HepG2 (cell line): Measurements from ENCODE around the gene ZIM2. TPM values are rescaled to one million over a fixed set of nuclear protein-coding genes. Genes with fewer than 3 reads are reported as not detected.

Experiments used
- ADNP ChIP-seq: sonication (generic); formaldehyde crosslinking; IDR thresholded peaks from 2 replicates; pipeline ENCODE4 v1.4.0; 2020; ENCODE audit warnings: missing genetic modification reagents
- CREM ChIP-seq, 2 experiments: sonication (generic) in 1 of 2; formaldehyde crosslinking in 1 of 2; IDR thresholded peaks; 2 replicates each; pipeline versions ENCODE4 v1.4.0 to v1.6.1; 2016 to 2020; ENCODE audit warnings: antibody characterized with exemption in 1 of 2, mild to moderate bottlenecking in 1 of 2, missing genetic modification reagents in 1 of 2
- ETV5 ChIP-seq: IDR thresholded peaks from 2 replicates; pipeline ENCODE4 v1.6.1; 2018; ENCODE audit warnings: missing biosample characterization, missing genetic modification reagents, inconsistent platforms, borderline replicate concordance
- GMEB1 ChIP-seq: sonication (generic); formaldehyde crosslinking; IDR thresholded peaks from 2 replicates; pipeline ENCODE4 v1.5.1; 2020; ENCODE audit warnings: missing genetic modification reagents, mild to moderate bottlenecking, borderline replicate concordance
- IRF1 ChIP-seq: sonication (generic); formaldehyde crosslinking; IDR thresholded peaks from 2 replicates; pipeline ENCODE4 v1.4.0; 2020; ENCODE audit warnings: low read depth, mild to moderate bottlenecking, missing genetic modification reagents
- IRF2 ChIP-seq: IDR thresholded peaks from 2 replicates; pipeline ENCODE4 v1.6.1; 2018; ENCODE audit warnings: missing genetic modification reagents, missing compliant biosample characterization
- KDM6A ChIP-seq: IDR thresholded peaks from 2 replicates; pipeline ENCODE4 v1.6.1; 2016; ENCODE audit warnings: low read depth
- LBX2 ChIP-seq: sonication (generic); formaldehyde crosslinking; IDR thresholded peaks from 2 replicates; pipeline ENCODE4 v1.5.0; 2020; ENCODE audit warnings: missing genetic modification reagents, mild to moderate bottlenecking, borderline replicate concordance
- MYC ChIP-seq: sonication (generic); formaldehyde crosslinking; IDR thresholded peaks from 2 replicates; pipeline ENCODE4 v1.9.0; 2021; ENCODE audit warnings: missing genetic modification reagents, borderline replicate concordance
- NFRKB ChIP-seq: fragments of 450-650 bp; IDR thresholded peaks from 2 replicates; pipeline ENCODE4 v1.6.1; 2017
- PCBP2 ChIP-seq: fragments of 200-400 bp; formaldehyde crosslinking; optimal IDR thresholded peaks from 2 replicates; pipeline ENCODE3; 2018; ENCODE audit warnings: low read length, low read depth; ENCODE audit not compliant: poor library complexity, severe bottlenecking
- POLR2AphosphoS2 ChIP-seq: IDR thresholded peaks from 2 replicates; pipeline ENCODE4 v1.6.1; 2011; ENCODE audit warnings: low read depth, low read length, improper control_type of control experiment
- SIN3A ChIP-seq: IDR thresholded peaks from 2 replicates; pipeline ENCODE4 v1.6.1; 2011; ENCODE audit warnings: low read depth, mild to moderate bottlenecking, control low read depth, low read length, borderline replicate concordance
- SIX4 ChIP-seq: sonication (generic); formaldehyde crosslinking; IDR thresholded peaks from 2 replicates; pipeline ENCODE4 v1.4.0; 2020; ENCODE audit warnings: missing genetic modification reagents
- STAG1 ChIP-seq: sonication (generic); formaldehyde crosslinking; IDR thresholded peaks from 2 replicates; pipeline ENCODE4 v1.4.0; 2020; ENCODE audit warnings: missing genetic modification reagents
- SYNCRIP ChIP-seq: fragments of 200-400 bp; formaldehyde crosslinking; IDR thresholded peaks from 2 replicates; pipeline ENCODE4 v1.6.1; 2018; ENCODE audit warnings: mild to moderate bottlenecking, low read depth, low read length; ENCODE audit not compliant: insufficient read depth
- THRA ChIP-seq: sonication (generic); formaldehyde crosslinking; IDR thresholded peaks from 2 replicates; pipeline ENCODE4 v1.4.0; 2020; ENCODE audit warnings: missing genetic modification reagents, borderline replicate concordance
- TMF1 ChIP-seq: sonication (generic); formaldehyde crosslinking; IDR thresholded peaks from 2 replicates; pipeline ENCODE4 v1.8.1; 2022; ENCODE audit warnings: low read depth, missing genetic modification reagents
- ZBTB1 ChIP-seq: sonication (generic); formaldehyde crosslinking; IDR thresholded peaks from 2 replicates; pipeline ENCODE4 v1.4.0; 2020; ENCODE audit warnings: missing genetic modification reagents, borderline replicate concordance
- ZBTB7B ChIP-seq: sonication (generic); formaldehyde crosslinking; IDR thresholded peaks from 2 replicates; pipeline ENCODE4 v1.4.0; 2020; ENCODE audit warnings: missing genetic modification reagents
- ZNF138 ChIP-seq: sonication (generic); formaldehyde crosslinking; IDR thresholded peaks from 2 replicates; pipeline ENCODE4 v1.5.0; 2020; ENCODE audit warnings: mild to moderate bottlenecking, low read depth, missing genetic modification reagents
- ZNF33B ChIP-seq: sonication (generic); formaldehyde crosslinking; IDR thresholded peaks from 2 replicates; pipeline ENCODE4 v1.5.1; 2020; ENCODE audit warnings: mild to moderate bottlenecking, missing genetic modification reagents
- ZNF367 ChIP-seq: sonication (generic); formaldehyde crosslinking; IDR thresholded peaks from 2 replicates; pipeline ENCODE4 v1.4.0; 2020; ENCODE audit warnings: missing genetic modification reagents, borderline replicate concordance
- ZNF496 ChIP-seq: sonication (generic); formaldehyde crosslinking; IDR thresholded peaks from 2 replicates; pipeline ENCODE4 v1.8.1; 2023; ENCODE audit warnings: mild to moderate bottlenecking, moderate library complexity, missing genetic modification reagents; ENCODE audit not compliant: insufficient replicate concordance
- ZNF678 ChIP-seq: sonication (generic); formaldehyde crosslinking; IDR thresholded peaks from 2 replicates; pipeline ENCODE4 v1.4.0; 2020; ENCODE audit warnings: mild to moderate bottlenecking, missing genetic modification reagents
- ZNF691 ChIP-seq: sonication (generic); formaldehyde crosslinking; IDR thresholded peaks from 2 replicates; pipeline ENCODE4 v1.4.0; 2020; ENCODE audit warnings: missing genetic modification reagents, low read depth, mild to moderate bottlenecking, borderline replicate concordance
- ZNF841 ChIP-seq: sonication (generic); formaldehyde crosslinking; IDR thresholded peaks from 2 replicates; pipeline ENCODE4 v1.8.1; 2023; ENCODE audit warnings: missing genetic modification reagents, borderline replicate concordance
- polyA plus RNA-seq, 8 experiments: library from polyadenylated mRNA; depleted of rRNA in 3 of 8; stranded (reverse) in 7 of 8; unstranded in 1 of 8; fragments of >200 nt; fragmentation: Illumina TruSeq in 4 of 8; extraction: Trizol in 4 of 8; gene quantifications; 2 replicates each; pipeline versions ENCODE4 v1.2.1 to v1.2.3, GENCODE V29; 2011 to 2016; ENCODE audit warnings: low read depth in 4 of 8, missing spikeins in 1 of 8, mixed read lengths in 1 of 8; ENCODE audit not compliant: insufficient read depth in 1 of 8
- total RNA-seq, 5 experiments: library from RNA; depleted of rRNA; stranded (reverse); fragments of >200 nt; fragmentation: Illumina TruSeq; extraction: Trizol; gene quantifications; 2 replicates each; pipeline ENCODE4 v1.2.3, GENCODE V29; 2016; ENCODE audit warnings: low read depth in 1 of 5

Gene ZIM2
- total and polyA plus RNA-seq, 2 of the 13 experiments (the other 11 are each of a cell fraction or from before 2014, with no cell fraction given): 7.2 to 10.3 TPM

GRCh38 chr19:56841193-56841543 is 642 bp upstream of the ZIM2 start (continued):
- TF ChIP-seq IRF1 (CRISPR knock-in tag) (no peak), ADNP (CRISPR knock-in tag) (no peak), SIN3A (peak; percentile 53; the same call in 1 of the 2 replicates), ZNF841 (CRISPR knock-in tag) (no peak), SYNCRIP (no peak), LBX2 (CRISPR knock-in tag) (no peak), ZBTB1 (CRISPR knock-in tag) (no peak), IRF2 (no peak), SIX4 (CRISPR knock-in tag) (no peak), THRA (CRISPR knock-in tag) (no peak), TMF1 (CRISPR knock-in tag) (no peak), ZNF691 (no peak), ZNF33B (no peak), POLR2AphosphoS2 (no peak), ZNF678 (CRISPR knock-in tag) (no peak), ZBTB7B (peak; percentile 13; the same call in 1 of the 2 replicates), GMEB1 (CRISPR knock-in tag) (no peak), STAG1 (CRISPR knock-in tag) (peak; percentile 14; the same call in 1 of the 2 replicates), ZNF138 (no peak), ETV5 (CRISPR knock-in tag) (no peak), PCBP2 (no peak), CREM (IDR thresholded peaks at IDR 0.05) (no peak), CREM (CRISPR knock-in tag; IDR thresholded peaks at IDR 0.05) (no peak), ZNF367 (CRISPR knock-in tag) (no peak), NFRKB (no peak), KDM6A (CRISPR knock-in tag) (no peak), ZNF496 (CRISPR knock-in tag) (no peak), MYC (CRISPR knock-in tag) (peak; percentile 56; the same call in 1 of the 2 replicates)
